GM19023 (cell line): Measurements from ENCODE around the gene TRIM25.

Experiments
- ATAC-seq: cut with Tn5 transposase; IDR thresholded peaks from one replicate; pipeline ENCODE4 v1.9.1; 2021; ENCODE audit warnings: mild to moderate bottlenecking, moderate library complexity; ENCODE audit not compliant: unreplicated experiment

Gene TRIM25

GRCh38 chr17:56867948-56868376, 45.9 kb downstream of the TRIM25 start:
- no peak for ATAC-seq

- ATAC-seq = no peak
Observed at GRCh38 chr17:56866496-56866895, 47.4 kb downstream of the TRIM25 start.

GRCh38 chr17:56866076-56866475, 47.8 kb downstream of the TRIM25 start:
- ATAC-seq = no peak

GRCh38 chr17:56863974-56864373, 49.9 kb downstream of the TRIM25 start:
- no peak for ATAC-seq

- no peak for ATAC-seq
Observed at GRCh38 chr17:56861899-56862298, 52.0 kb downstream of the TRIM25 start.

- ATAC-seq = no peak
Observed at GRCh38 chr17:56851008-56851407, 62.8 kb downstream of the TRIM25 start.

- no peak for ATAC-seq
Observed at GRCh38 chr17:56850591-56850990, 63.3 kb downstream of the TRIM25 start.

GRCh38 chr17:56849131-56849530, 64.7 kb downstream of the TRIM25 start:
- no peak for ATAC-seq

GRCh38 chr17:56847106-56847505, 66.7 kb downstream of the TRIM25 start:
- no peak for ATAC-seq

- ATAC-seq = no peak
Observed at GRCh38 chr17:56845934-56846333, 67.9 kb downstream of the TRIM25 start.

GRCh38 chr17:56842577-56842976, 71.3 kb downstream of the TRIM25 start:
- ATAC-seq = no peak

GRCh38 chr17:56838687-56839086, 75.2 kb downstream of the TRIM25 start:
- ATAC-seq = no peak
